ENCODE results near the gene CRAMP1.
"Not testable (repeated sequence)": the region's sequence is repeated elsewhere in the genome, so short reads cannot be mapped to it uniquely, and the experiment has no call there.

The CRAMP1 gene, protein sequence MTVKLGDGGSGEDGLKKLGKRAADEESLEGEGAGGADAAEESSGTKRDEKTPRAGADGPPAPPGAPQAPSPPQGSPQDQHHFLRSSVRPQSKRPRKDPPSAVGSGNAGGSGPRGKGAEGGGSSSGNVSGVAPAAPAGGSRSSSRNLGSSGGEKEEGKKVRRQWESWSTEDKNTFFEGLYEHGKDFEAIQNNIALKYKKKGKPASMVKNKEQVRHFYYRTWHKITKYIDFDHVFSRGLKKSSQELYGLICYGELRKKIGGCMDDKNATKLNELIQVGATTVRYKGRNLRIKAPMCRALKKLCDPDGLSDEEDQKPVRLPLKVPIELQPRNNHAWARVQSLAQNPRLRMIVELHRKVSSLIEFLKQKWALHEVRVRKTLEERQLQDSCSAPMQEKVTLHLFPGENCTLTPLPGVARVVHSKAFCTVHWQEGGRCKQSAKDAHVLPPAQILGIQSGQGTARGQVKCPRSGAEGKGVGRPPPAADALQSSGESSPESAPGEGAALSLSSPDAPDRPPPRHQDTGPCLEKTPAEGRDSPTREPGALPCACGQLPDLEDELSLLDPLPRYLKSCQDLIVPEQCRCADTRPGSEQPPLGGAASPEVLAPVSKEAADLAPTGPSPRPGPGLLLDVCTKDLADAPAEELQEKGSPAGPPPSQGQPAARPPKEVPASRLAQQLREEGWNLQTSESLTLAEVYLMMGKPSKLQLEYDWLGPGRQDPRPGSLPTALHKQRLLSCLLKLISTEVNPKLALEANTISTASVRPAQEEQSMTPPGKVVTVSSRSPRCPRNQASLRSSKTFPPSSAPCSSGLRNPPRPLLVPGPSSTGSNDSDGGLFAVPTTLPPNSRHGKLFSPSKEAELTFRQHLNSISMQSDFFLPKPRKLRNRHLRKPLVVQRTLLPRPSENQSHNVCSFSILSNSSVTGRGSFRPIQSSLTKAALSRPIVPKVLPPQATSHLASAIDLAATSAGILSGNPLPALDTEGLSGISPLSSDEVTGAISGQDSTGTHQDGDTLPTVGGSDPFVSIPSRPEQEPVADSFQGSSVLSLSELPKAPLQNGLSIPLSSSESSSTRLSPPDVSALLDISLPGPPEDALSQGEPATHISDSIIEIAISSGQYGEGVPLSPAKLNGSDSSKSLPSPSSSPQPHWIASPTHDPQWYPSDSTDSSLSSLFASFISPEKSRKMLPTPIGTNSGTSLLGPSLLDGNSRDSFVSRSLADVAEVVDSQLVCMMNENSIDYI (N-terminal part only)

GRCh38 chr16:1612320-1613111 is at the start of gene CRAMP1:
CRAMP1 (plus strand) TSS chr16:1612360; CDS start chr16:1614640, 2,280 bp downstream.
- FAIRE-seq: no peak

GRCh38 chr16:1563786-1564185 is 48.4 kb upstream of the CRAMP1 start:
- FAIRE-seq: no peak

- no peak for FAIRE-seq
Measured at GRCh38 chr16:1564325-1564724, 47.8 kb upstream of the CRAMP1 start.

- no peak for FAIRE-seq
Measured at GRCh38 chr16:1565083-1565805, 46.9 kb upstream of the CRAMP1 start.

- FAIRE-seq: no peak
Measured at GRCh38 chr16:1567988-1568387, 44.2 kb upstream of the CRAMP1 start.

DNA sequence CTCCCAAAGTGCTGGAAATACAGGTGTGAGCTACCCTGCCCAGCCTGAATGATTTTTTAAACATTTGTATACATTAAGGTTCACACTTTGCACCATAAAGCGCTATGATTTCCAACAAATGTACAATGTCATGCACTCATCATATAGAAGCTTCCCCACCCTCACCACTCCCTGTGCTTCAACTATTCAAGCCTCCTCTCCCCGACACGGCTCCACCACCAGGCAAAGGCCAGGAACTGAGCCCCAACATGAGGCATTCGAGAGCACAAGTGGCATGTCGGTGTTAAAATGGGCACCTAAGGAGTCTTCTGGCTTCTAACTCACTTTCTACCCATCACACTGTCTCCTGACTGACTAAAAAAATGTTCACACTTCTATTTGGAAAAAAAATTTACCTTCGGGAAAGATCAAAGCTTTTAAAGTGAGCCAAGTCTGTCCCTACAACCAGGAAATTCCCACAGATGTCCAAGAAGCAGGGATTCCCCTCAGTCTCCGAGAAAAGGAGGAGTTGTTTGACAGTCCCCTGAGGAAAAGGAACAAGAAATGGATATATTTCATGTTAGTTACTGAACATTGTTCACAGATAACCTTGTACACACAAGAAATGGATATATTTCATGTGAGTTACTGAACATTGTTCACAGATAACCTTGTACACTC is 41.0 kb upstream of the CRAMP1 start:
- FAIRE-seq: no peak

DNA sequence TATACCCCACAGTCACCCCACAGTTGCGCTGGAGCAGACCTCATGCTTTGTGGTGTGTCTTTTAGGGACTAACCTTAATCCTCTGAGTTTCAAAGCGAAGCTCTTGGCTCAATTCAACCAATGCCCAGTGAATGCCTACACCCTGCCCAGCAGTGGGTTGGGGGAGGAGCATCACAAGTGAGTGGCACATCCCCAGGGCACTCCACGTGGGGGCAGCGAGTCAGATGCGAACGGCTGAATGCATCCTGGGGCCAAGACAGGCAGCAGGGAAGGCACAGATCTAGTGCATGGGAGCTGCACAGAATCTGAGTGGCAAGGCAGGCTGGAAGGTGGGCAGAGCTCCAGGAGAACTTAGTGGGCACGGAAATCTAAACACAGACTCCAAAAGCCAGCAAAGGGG is 39.5 kb upstream of the CRAMP1 start:
- FAIRE-seq: no peak

GRCh38 chr16:1573301-1573700 is 38.9 kb upstream of the CRAMP1 start:
- no peak for FAIRE-seq

DNA sequence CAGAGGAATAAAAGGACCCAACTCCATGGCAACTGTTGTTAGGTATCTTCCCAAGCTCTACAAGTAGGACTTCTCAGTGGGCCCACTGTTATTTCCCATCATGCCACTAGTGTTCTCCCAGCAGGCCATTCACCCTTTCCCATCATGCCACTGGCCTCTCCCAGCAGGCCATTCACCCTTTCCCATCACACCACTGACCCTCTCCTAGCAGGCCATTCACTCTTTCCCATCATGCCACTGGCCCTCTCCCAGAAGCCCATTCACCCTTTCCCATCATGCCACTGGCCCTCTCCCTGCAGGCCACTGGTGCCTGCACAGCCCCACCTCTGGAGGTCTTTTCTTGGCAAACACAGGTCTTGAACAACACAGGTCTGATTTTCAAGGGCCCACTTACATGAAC is 36.6 kb upstream of the CRAMP1 start:
- no peak for FAIRE-seq

GRCh38 chr16:1579214-1579613 is 32.9 kb upstream of the CRAMP1 start:
- no peak for FAIRE-seq

DNA sequence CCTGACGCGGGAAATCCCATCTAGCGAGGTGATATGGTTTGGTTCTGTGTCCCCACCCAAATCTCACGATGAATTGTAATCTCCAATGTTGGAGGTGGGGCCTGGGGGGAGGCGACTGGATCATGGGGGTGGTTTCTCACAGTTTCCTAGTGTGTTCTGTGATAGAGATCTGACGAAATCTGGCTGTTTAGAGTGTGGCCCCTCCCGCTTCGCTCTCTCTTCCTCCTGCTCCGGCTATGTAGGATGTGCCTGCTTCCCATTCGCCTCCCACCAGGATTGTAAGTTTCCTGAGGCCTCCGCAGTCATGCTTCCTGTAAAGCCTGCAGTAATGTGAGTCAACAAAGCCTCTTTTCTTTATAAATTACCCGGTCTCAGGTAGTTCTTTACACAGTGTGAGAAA is 31.9 kb upstream of the CRAMP1 start:
- FAIRE-seq: no peak

DNA sequence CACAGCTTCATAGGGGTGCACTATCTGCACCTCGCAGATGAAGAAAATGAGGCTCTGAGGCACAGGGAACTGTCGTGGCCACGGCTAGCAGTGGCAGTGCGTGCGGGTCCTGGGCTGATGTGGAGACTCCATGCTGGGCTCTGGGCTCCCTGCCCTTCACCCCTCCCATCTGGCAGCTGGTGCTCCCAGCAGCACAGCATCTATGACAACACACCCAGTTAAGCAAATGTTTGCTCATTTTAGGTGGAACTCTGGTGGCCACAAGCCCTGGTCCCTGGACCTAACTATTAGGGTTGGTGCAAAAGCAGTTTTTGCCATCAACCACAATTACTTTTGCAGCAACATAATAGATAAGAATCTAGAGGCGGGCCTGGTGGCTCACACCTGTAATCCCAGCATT is 31.2 kb upstream of the CRAMP1 start:
- FAIRE-seq: no peak

- no peak for FAIRE-seq
Measured at GRCh38 chr16:1581804-1582203, 30.4 kb upstream of the CRAMP1 start.

- FAIRE-seq: no peak
Measured at GRCh38 chr16:1583180-1583579, 29.0 kb upstream of the CRAMP1 start.

GRCh38 chr16:1584926-1585484 is 27.2 kb upstream of the CRAMP1 start:
- FAIRE-seq: no peak

DNA sequence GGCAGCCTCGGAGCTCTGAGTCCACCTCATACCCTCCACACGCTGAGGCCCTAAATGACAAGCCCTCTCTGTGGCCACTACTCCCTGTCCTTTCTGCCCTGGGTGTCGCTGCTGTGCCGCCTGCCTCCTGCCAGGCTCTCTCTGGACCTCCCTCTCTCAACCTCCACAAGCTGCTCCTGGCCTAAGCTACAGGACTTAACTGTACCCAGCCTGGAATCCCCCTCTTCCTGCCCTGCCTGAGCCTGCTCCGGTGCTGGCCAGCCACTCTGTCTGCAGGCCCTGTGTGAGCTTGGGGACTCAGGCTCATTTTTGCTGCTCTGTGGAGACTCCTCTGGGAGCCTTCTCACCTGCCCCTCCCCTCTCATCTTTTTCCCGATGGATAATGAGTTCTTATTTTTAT is 21.8 kb upstream of the CRAMP1 start:
- FAIRE-seq: no peak

GRCh38 chr16:1590930-1591705 is 21.0 kb upstream of the CRAMP1 start:
- FAIRE-seq: no peak

GRCh38 chr16:1592446-1592845 is 19.7 kb upstream of the CRAMP1 start:
- no peak for FAIRE-seq

DNA sequence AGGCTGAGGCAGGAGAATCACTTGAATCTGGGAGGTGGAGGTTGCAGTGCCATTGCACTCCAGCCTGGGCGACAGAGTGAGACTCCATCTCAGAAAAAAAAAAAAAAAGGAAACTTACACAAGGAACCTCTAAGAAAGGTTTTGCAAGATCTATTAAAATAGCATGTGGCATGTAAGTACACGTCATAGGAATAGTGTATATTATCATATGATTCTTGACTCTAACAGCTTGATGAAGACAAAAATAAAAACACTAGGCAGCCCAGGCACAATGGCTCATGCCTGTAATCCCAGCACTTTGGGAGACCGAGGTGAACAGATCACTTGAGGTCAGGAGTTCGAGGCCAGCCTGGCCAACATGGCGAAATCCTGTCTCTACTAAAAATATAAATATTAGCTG is 16.6 kb upstream of the CRAMP1 start:
- FAIRE-seq: not testable (repeated sequence)

GRCh38 chr16:1596516-1596915 is 15.6 kb upstream of the CRAMP1 start:
- FAIRE-seq: no peak
